ENCODE measurements around the gene ASTN2. TPM values are rescaled to one million over a fixed set of nuclear protein-coding genes. Genes with fewer than 3 reads are reported as not detected.

ASTN2 gene
- total and polyA plus RNA-seq, 7 experiments from 2014 or later = 2.2 to 5.3 (median 4.0) TPM

DNA sequence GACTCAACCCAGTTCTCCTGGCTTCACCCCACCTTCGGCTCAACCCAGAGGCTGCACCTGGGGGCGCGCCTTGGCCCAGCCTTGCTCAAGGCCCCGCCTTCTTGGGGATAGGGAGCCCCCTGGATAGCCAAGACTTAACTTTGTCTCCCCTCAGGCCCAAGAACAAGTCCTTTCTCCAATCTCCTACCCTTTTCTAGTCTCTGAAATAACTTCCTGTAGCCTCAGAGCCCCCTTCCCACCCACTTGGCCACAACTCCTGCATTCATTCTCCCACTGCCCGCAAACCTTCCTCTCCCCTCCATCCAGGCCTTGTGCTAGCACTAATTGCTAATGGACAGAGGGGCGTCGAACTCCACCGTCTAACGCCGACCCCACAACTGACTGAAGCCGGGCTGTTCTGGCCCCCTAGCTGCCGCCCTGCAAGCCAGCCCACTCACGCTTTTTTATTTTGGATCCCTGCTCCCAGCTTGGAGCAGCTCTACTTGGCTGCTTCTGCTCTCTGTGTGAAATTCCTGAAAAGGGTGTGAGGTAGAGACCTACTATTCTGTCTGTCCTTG lies 579 bp upstream of the ASTN2 start:
- peaks cover 0 to 5% (median 2%) of the 10 kb centered on the region in 7 donors for H3K4me1 Mint-ChIP-seq
- ATAC-seq = no peak
- H3K4me3 Mint-ChIP-seq = no peak overlapping the region
- no peak overlapping the region for H3K27ac ChIP-seq (ENCODE audit: low read depth, low read length)
- no peaks in the 10 kb centered on the region for H3K27me3 ChIP-seq (ENCODE audit: control insufficient read depth in 2 of 2, insufficient read depth in 2 of 2, low read length in 2 of 2)
- no peak overlapping the region for H3K27ac Mint-ChIP-seq
- no peaks in the 10 kb centered on the region for H3K4me1 ChIP-seq (ENCODE audit: control insufficient read depth in 2 of 2, insufficient read depth in 2 of 2, low read length in 2 of 2)
- H3K4me3 ChIP-seq (ENCODE audit: low read length) = no peak overlapping the region
- peaks cover 0 to 12% (median 0%) of the 10 kb centered on the region in 11 donors for H3K9me3 Mint-ChIP-seq
- no peak for DNase-seq
- intact Hi-C loops (cut with micrococcal nuclease) = no loop called here
- peaks cover 0 to 6% (median 0%) of the 10 kb centered on the region in 5 donors for H3K36me3 Mint-ChIP-seq
- H3K36me3 ChIP-seq (ENCODE audit: control insufficient read depth in 2 of 3, insufficient read depth in 3 of 3, low read length in 3 of 3) = no peaks in the 10 kb centered on the region
- H3K9me3 ChIP-seq (ENCODE audit: control insufficient read depth in 2 of 3, low read length in 3 of 3) = no peaks in the 10 kb centered on the region
- ChIA-PET CTCF (no interaction called here), POLR2A (no interaction called here)
- H3K27me3 Mint-ChIP-seq = peaks cover 29 to 37% (median 31%) of the 10 kb centered on the region in 5 donors

- peaks cover 35 to 44% (median 38%) of the 10 kb centered on the region in 5 donors for H3K27me3 Mint-ChIP-seq
- H3K4me3 Mint-ChIP-seq = no peak overlapping the region
- Histone ChIP-seq H3K9me3 (ENCODE audit: control insufficient read depth in 2 of 3, low read length in 3 of 3) (no peaks in the 10 kb centered on the region), H3K4me3 (ENCODE audit: low read length) (no peak overlapping the region), H3K4me1 (ENCODE audit: control insufficient read depth in 2 of 2, insufficient read depth in 2 of 2, low read length in 2 of 2) (no peaks in the 10 kb centered on the region), H3K36me3 (ENCODE audit: control insufficient read depth in 2 of 3, insufficient read depth in 3 of 3, low read length in 3 of 3) (no peaks in the 10 kb centered on the region), H3K27me3 (ENCODE audit: control insufficient read depth in 2 of 2, insufficient read depth in 2 of 2, low read length in 2 of 2) (no peaks in the 10 kb centered on the region), H3K27ac (ENCODE audit: low read depth, low read length) (no peak overlapping the region)
- H3K9me3 Mint-ChIP-seq = peaks cover 0 to 17% (median 3%) of the 10 kb centered on the region in 11 donors
- H3K27ac Mint-ChIP-seq = no peak overlapping the region
- intact Hi-C loops (cut with micrococcal nuclease) = no loop called here
- H3K4me1 Mint-ChIP-seq = peaks cover 0 to 5% (median 2%) of the 10 kb centered on the region in 7 donors
- H3K36me3 Mint-ChIP-seq = peaks cover 0 to 11% (median 0%) of the 10 kb centered on the region in 5 donors
- CTCF ChIA-PET = no interaction called here
- POLR2A ChIA-PET = no interaction called here
- DNase-seq = no peak
- ATAC-seq = no peak
Observed at GRCh38 chr9:117414220-117414905, 494 bp downstream of the ASTN2 start.

- H3K4me1 ChIP-seq (ENCODE audit: control insufficient read depth in 2 of 2, insufficient read depth in 2 of 2, low read length in 2 of 2) = no peaks in the 10 kb centered on the region
- intact Hi-C loops (cut with micrococcal nuclease) = no loop called here
- ChIA-PET POLR2A (no interaction called here), CTCF (no interaction called here)
- H3K9me3 ChIP-seq (ENCODE audit: control insufficient read depth in 2 of 3, low read length in 3 of 3) = no peaks in the 10 kb centered on the region
- DNase-seq (no peak), ATAC-seq (no peak)
- Mint-ChIP-seq H3K4me3 (peak overlapping the region in 3 of 10 donors; percentile 30 to 57 (median 35)), H3K36me3 (peaks cover 0 to 11% (median 0%) of the 10 kb centered on the region in 5 donors), H3K4me1 (peaks cover 0 to 5% (median 2%) of the 10 kb centered on the region in 7 donors), H3K27me3 (peaks cover 35 to 47% (median 44%) of the 10 kb centered on the region in 5 donors), H3K9me3 (peaks cover 0 to 17% (median 4%) of the 10 kb centered on the region in 11 donors), H3K27ac (no peak overlapping the region)
- H3K4me3 ChIP-seq (ENCODE audit: low read length) = no peak overlapping the region
- no peak overlapping the region for H3K27ac ChIP-seq (ENCODE audit: low read depth, low read length)
- H3K27me3 ChIP-seq (ENCODE audit: control insufficient read depth in 2 of 2, insufficient read depth in 2 of 2, low read length in 2 of 2) = no peaks in the 10 kb centered on the region
- no peaks in the 10 kb centered on the region for H3K36me3 ChIP-seq (ENCODE audit: control insufficient read depth in 2 of 3, insufficient read depth in 3 of 3, low read length in 3 of 3)
Observed at GRCh38 chr9:117413346-117414219, 1.3 kb downstream of the ASTN2 start.

- no peaks in the 10 kb centered on the region for H3K4me1 ChIP-seq (ENCODE audit: control insufficient read depth in 2 of 2, insufficient read depth in 2 of 2, low read length in 2 of 2)
- H3K36me3 ChIP-seq (ENCODE audit: control insufficient read depth in 2 of 3, insufficient read depth in 3 of 3, low read length in 3 of 3) = no peaks in the 10 kb centered on the region
- Mint-ChIP-seq H3K27me3 (peaks cover 35 to 50% (median 45%) of the 10 kb centered on the region in 5 donors), H3K9me3 (peaks cover 0 to 17% (median 4%) of the 10 kb centered on the region in 11 donors), H3K27ac (no peak overlapping the region), H3K4me1 (peaks cover 0 to 5% (median 2%) of the 10 kb centered on the region in 7 donors), H3K36me3 (peaks cover 0 to 11% (median 0%) of the 10 kb centered on the region in 5 donors), H3K4me3 (peak overlapping the region in 2 of 10 donors; percentile 32 to 56)
- DNase-seq = no peak
- H3K27me3 ChIP-seq (ENCODE audit: control insufficient read depth in 2 of 2, insufficient read depth in 2 of 2, low read length in 2 of 2) = no peaks in the 10 kb centered on the region
- CTCF ChIA-PET = no interaction called here
- no peak for ATAC-seq
- intact Hi-C loops (cut with micrococcal nuclease) = no loop called here
- no peak overlapping the region for H3K27ac ChIP-seq (ENCODE audit: low read depth, low read length)
- no peak overlapping the region for H3K4me3 ChIP-seq (ENCODE audit: low read length)
- no peaks in the 10 kb centered on the region for H3K9me3 ChIP-seq (ENCODE audit: control insufficient read depth in 2 of 3, low read length in 3 of 3)
- POLR2A ChIA-PET = no interaction called here
Observed at GRCh38 chr9:117412841-117413240, 2.0 kb downstream of the ASTN2 start.

DNA sequence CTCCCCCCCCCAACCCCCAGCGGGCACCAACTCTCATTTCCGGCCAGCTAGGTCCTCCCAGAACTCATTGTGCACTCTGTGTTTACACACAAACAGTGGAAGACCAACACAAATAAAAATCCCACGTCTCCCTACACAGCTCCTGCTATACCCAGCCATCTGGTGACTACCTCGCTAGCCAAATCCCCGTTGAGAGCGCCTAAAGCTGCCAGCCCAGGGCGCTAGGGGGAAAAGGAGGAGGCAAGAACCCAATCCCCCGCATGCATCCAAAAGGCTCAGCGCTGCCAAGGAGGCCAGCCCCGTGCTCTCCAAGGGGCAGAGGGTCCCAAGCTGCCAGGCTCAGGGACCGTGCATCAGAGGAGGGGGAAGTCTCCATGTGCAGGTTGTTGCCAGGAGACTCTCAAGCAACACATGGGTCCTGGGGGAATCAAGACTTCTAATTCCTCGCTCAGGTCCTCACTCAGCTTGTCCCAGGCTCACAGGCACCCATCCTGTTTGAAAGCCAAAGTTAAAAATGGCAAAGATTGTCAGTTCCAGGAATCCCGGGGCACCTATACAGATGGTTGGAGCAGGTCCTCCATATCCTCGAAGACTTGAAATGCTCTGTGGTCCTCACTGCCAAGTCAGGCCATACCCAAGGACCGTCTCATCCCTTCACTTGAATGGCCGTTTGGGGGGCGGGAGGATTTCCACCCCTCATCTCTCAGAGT lies 2.7 kb downstream of the ASTN2 start:
- H3K4me3 ChIP-seq (ENCODE audit: low read length) = no peak overlapping the region
- ChIA-PET CTCF (no interaction called here), POLR2A (no interaction called here)
- H3K27me3 ChIP-seq (ENCODE audit: control insufficient read depth in 2 of 2, insufficient read depth in 2 of 2, low read length in 2 of 2) = no peaks in the 10 kb centered on the region
- H3K27me3 Mint-ChIP-seq = peaks cover 37 to 54% (median 45%) of the 10 kb centered on the region in 5 donors
- H3K4me1 Mint-ChIP-seq = peaks cover 0 to 5% (median 2%) of the 10 kb centered on the region in 7 donors
- H3K36me3 ChIP-seq (ENCODE audit: control insufficient read depth in 2 of 3, insufficient read depth in 3 of 3, low read length in 3 of 3) = no peaks in the 10 kb centered on the region
- H3K9me3 ChIP-seq (ENCODE audit: control insufficient read depth in 2 of 3, low read length in 3 of 3) = no peaks in the 10 kb centered on the region
- H3K27ac Mint-ChIP-seq = no peak overlapping the region
- H3K4me1 ChIP-seq (ENCODE audit: control insufficient read depth in 2 of 2, insufficient read depth in 2 of 2, low read length in 2 of 2) = no peaks in the 10 kb centered on the region
- H3K36me3 Mint-ChIP-seq = peaks cover 0 to 11% (median 0%) of the 10 kb centered on the region in 5 donors
- H3K9me3 Mint-ChIP-seq = peaks cover 0 to 17% (median 4%) of the 10 kb centered on the region in 11 donors
- ATAC-seq (no peak), DNase-seq (no peak)
- intact Hi-C loops (cut with micrococcal nuclease) = no loop called here
- H3K4me3 Mint-ChIP-seq = peak overlapping the region in 1 of 10 donors; percentile 32
- H3K27ac ChIP-seq (ENCODE audit: low read depth, low read length) = no peak overlapping the region

DNA sequence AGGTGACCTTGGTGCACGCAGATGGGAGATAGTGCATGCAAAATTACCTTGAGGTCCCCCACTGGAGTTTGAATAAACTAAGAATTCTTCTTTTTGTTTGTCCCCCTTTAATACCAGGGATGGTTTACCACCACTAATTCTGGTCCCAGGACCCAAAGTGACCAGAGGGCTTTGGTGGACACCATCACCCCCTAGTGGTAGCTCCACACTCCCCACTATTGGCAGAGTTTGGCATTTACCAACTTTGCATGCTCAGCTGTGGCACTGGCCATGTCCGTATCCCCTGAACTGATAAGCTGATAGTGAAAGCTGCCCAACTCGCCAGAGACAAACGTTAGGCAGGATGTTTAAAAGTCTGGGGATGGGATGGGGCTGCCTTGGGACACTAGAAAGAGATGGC lies 3.3 kb downstream of the ASTN2 start:
- no peaks in the 10 kb centered on the region for H3K4me1 ChIP-seq (ENCODE audit: control insufficient read depth in 2 of 2, insufficient read depth in 2 of 2, low read length in 2 of 2)
- Mint-ChIP-seq H3K27me3 (peaks cover 41 to 60% (median 45%) of the 10 kb centered on the region in 5 donors), H3K9me3 (peaks cover 0 to 17% (median 7%) of the 10 kb centered on the region in 11 donors), H3K4me1 (peaks cover 0 to 5% (median 2%) of the 10 kb centered on the region in 7 donors), H3K27ac (no peak overlapping the region), H3K4me3 (no peak overlapping the region), H3K36me3 (peaks cover 0 to 11% (median 0%) of the 10 kb centered on the region in 5 donors)
- DNase-seq (no peak), ATAC-seq (no peak)
- H3K4me3 ChIP-seq (ENCODE audit: low read length) = no peak overlapping the region
- ChIA-PET CTCF (no interaction called here), POLR2A (no interaction called here)
- no peak overlapping the region for H3K27ac ChIP-seq (ENCODE audit: low read depth, low read length)
- no peaks in the 10 kb centered on the region for H3K9me3 ChIP-seq (ENCODE audit: control insufficient read depth in 2 of 3, low read length in 3 of 3)
- no peaks in the 10 kb centered on the region for H3K36me3 ChIP-seq (ENCODE audit: control insufficient read depth in 2 of 3, insufficient read depth in 3 of 3, low read length in 3 of 3)
- H3K27me3 ChIP-seq (ENCODE audit: control insufficient read depth in 2 of 2, insufficient read depth in 2 of 2, low read length in 2 of 2) = no peaks in the 10 kb centered on the region
- intact Hi-C loops (cut with micrococcal nuclease) = no loop called here
